RCC 7860 (cell line): ENCODE data around the gene LRIT1.
"Not testable (repeated sequence)": the region's sequence is repeated elsewhere in the genome, so short reads cannot be mapped to it uniquely, and the experiment has no call there.

Experiments
- DNase-seq: peaks from one replicate; pipeline ENCODE4 v3.0.0-alpha.2; 2015; ENCODE audit warnings: low spot score
- FAIRE-seq: peaks from 2 replicates; lab custom pipeline; 2012; peaks lifted over from hg19 to GRCh38; lab: Jason Lieb, UNC

Gene LRIT1, protein sequence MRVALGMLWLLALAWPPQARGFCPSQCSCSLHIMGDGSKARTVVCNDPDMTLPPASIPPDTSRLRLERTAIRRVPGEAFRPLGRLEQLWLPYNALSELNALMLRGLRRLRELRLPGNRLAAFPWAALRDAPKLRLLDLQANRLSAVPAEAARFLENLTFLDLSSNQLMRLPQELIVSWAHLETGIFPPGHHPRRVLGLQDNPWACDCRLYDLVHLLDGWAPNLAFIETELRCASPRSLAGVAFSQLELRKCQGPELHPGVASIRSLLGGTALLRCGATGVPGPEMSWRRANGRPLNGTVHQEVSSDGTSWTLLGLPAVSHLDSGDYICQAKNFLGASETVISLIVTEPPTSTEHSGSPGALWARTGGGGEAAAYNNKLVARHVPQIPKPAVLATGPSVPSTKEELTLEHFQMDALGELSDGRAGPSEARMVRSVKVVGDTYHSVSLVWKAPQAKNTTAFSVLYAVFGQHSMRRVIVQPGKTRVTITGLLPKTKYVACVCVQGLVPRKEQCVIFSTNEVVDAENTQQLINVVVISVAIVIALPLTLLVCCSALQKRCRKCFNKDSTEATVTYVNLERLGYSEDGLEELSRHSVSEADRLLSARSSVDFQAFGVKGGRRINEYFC

DNA sequence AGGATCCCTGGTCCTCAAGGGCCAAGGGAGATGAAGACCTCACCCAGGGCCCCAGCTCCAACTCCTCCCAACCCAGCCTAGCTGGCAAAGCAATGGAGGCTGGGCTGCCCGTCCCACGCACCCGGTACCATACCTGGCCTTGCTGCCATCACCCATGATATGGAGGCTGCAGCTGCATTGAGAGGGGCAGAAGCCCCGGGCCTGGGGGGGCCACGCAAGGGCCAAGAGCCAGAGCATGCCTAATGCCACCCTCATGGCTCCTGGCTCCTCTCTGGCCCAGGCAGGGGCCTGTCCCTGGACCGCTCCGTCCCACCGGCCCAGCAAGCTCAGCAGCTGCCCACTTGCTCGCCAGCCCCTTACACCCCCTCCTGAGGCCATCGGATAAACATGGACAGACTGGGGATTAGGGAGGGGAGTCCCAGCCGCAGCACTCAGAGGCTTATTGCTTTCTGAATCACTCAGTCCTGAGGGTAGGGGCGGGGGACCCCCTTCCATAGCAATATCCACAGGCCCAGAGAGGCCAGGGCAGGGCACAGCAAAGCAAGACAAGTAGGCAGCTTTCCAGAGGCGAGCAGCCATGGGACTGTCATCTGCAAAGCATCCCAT, at the start of gene LRIT1:
Gene LRIT1, minus strand, starts transcription at position 362 of the 606 bp plus-strand sequence. Its CDS starts 107 bp downstream, at position 255.
- FAIRE-seq, result no peak
- DNase-seq, result no peak

DNA sequence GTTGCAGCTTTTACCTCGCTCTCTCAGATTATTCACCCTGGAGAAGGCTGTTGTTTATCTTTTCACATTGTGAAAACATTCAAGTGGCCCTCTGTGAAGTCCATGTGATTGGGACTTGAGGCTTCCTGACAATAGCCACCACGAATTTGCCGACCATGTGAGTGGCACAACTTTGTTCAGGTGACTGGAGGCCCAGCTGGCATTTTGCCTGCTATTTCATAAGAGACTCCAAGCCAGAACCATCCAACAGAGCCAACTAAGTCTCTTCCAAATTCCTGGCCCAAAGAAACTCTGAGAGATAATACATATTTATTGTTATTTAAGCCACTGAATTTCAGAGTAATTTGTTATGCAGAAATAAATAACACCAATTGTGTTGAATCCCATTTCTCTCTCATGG, 48.9 kb upstream of the LRIT1 start:
- FAIRE-seq (no peak), DNase-seq (no peak)

DNA sequence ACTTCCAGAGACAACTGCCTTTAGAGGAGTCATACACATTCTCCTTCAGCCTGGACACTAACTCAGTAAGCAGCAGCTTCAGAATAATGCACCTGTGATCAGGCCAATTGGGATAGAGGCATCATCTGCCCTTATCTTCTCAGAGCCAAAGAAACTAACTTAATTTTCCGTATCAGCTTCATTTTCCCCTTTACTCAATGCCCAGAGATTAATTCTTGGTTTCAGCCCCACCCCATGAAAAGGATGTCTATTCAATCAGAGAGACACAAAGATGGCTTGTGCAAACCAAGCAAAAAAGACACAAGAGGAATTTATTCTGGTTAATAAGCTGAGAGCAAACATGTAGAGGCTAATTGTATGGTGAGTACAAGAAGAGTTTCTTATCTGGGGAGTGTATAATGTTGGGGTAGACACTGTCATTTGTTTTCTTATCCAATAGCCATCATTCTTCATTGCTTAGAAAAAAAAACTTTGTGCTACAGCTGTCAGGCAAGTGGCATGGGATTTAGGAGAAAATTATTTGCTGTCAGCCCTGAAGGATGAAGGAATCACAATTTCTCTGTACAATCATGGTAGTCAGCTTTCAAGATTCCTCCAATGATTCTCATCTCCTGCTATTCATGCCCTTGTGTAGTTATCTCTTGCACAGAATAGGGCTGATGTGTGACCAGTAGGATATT, 48.3 kb upstream of the LRIT1 start:
- FAIRE-seq (no peak), DNase-seq (no peak)

DNA sequence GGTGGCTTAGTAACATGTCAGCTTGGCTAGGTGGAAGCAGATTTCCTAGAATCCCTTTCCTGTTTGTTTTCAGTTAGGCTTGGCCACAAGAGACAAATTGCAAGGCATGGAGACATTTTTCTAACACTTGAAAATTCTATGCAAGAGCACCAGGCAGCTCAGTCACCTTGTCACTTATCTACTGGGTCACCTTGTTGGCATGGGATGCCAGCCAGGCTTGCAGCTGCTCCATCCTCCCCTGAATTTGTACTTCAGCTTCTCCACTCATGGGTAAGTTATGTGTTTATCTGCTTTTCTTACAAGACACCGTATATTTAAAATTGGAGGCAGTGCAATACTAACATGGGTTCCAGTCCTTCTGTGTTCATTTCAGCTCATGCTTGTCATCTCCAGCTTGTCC, 46.8 kb upstream of the LRIT1 start:
- DNase-seq (no peak), FAIRE-seq (no peak)

DNA sequence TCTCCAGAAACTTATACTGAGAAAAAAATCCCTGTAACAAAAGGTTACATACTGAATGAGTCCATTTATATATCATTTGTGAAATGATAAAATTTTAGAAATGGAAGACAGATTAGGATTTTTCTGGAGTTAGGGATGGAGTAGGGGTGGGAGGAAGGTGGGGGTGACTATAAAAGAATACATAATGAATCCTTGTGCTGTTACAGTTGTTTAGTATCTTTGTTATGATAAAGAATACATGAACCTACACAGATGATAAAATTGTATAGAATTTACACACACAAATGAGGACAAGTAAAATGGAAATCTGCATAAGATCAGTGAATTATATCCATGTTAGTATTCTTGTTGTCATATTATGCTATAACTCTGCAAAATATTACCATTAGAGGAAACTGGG, 45.3 kb upstream of the LRIT1 start:
- FAIRE-seq, result no peak

DNA sequence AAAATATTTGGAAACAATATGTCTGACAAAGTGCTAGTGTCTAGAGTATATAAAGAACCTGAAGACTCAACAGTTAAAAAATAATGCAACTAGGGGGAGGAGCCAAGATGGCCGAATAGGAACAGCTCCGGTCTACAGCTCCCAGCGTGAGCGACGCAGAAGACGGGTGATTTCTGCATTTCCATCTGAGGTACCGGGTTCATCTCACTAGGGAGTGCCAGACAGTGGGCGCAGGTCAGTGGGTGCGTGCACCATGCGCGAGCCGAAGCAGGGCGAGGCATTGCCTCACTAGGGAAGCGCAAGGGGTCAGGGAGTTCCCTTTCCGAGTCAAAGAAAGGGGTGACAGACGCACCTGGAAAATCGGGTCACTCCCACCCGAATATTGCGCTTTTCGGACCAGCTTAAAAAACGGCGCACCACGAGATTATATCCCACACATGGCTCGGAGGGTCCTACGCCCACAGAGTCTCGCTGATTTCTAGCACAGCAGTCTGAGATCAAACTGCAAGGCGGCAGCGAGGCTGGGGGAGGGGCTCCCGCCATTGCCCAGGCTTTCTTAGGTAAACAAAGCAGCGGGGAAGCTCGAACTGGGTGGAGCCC, 38.6 kb upstream of the LRIT1 start:
- not testable (repeated sequence) for FAIRE-seq, DNase-seq

More for the DNA sequence above, 45.3 kb upstream of the LRIT1 start:
- no peak for DNase-seq

DNA sequence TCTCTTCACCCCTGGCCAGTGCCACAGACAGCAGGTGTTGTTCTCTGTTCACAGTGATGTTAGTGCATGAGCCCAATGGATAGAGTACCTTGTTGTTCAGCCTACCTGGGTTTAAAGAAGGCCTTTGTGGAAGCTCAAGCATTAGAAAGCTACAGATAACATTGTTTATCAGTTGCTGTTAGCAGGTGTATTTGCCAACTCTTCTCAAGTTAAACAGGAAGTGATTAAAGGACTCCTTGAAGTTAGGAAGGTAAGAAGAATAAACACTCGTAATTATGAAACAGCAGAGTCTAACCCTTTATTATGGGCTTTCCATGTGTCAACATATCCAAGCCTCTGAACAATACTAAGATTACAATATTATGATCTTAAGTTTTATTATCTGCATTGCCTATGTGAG, 29.4 kb upstream of the LRIT1 start:
- FAIRE-seq (no peak), DNase-seq (no peak)

DNA sequence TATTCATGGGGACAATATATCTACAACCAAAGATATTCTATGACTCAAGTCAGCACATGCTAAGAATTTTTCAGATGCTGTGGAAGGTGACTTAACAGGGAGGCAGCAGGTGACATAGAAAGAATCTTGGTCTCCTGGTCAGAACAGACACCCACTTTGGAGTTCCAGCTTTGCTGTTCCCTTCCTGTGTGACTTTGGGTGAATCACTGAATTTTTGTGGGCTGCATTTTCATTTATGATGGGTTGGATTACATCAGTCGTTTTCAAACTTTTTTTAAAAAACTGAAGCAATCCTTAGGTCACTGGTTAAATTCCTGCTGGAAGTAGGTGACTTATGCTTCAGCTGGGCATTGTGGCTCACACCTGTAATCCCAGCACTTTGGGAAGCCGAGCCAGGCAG, 28.4 kb upstream of the LRIT1 start:
- peak; percentile 88 for DNase-seq
- FAIRE-seq, result peak; percentile 65

DNA sequence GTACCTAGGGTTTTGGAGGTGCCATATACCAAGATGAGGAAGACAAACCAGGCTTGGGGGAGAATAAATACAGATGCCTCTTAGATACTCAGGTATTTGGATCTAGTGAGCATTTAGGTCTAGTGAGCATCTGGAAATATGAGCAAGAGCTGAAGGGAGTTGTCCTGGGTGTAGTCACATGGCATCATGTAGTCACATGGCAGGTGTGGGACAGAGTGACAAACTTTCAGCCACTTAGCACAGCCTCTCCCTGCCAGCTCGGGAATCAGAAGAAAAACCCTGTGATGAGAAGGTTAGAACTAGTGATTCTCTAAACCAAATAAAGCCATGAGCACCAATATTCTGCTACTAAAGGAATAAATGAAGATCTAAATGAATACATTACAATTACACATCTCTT, 27.8 kb upstream of the LRIT1 start:
- FAIRE-seq (no peak), DNase-seq (no peak)

DNA sequence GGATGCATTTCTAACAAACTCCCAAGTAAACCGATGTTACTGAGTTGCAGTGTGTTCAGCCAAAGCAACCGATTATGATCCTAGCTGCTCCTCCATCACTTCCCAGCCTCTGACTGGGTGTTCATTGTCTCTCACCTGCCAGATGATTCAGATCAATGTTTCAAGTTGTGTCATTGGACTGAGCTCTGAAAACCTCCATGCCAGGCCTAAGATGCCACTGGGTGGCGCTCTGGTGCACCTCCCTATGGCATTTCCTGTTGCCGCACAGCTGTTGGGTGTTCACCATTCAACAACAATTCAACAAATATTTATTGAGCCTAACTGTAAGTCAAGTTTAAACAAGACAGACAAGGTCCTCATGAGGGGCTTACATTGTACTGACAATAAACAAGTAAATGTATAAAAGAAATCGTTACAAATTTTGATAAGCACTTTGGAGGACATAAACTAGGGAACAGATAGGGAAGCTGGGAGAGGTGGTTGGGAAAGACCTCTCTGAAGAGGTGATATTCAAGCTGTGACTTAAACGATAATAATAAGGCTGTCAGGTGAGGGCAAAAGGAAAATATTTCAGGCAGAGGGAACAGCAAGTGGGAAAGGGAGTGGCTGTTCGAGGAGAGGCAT, 26.3 kb upstream of the LRIT1 start:
- DNase-seq (no peak), FAIRE-seq (no peak)

DNA sequence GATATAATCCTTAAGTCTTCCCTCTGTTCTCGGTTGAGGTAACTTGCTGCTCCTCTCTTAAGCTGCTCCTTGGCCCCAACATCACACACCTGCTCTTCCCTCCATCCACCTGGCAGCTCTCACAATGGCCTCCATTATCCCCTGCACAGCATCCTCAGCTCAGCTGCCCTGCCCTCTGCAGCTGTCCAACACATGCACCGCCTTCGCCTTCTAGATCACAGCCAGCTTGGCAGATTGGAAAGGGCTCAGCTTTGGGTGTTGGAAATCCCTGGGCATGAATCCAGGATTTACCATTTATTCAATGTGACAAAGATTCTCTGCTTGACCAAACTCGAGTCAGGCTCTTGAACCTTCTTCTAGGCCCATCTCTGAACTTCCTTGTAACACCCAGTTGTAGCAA, 24.1 kb upstream of the LRIT1 start:
- DNase-seq (no peak), FAIRE-seq (no peak)

DNA sequence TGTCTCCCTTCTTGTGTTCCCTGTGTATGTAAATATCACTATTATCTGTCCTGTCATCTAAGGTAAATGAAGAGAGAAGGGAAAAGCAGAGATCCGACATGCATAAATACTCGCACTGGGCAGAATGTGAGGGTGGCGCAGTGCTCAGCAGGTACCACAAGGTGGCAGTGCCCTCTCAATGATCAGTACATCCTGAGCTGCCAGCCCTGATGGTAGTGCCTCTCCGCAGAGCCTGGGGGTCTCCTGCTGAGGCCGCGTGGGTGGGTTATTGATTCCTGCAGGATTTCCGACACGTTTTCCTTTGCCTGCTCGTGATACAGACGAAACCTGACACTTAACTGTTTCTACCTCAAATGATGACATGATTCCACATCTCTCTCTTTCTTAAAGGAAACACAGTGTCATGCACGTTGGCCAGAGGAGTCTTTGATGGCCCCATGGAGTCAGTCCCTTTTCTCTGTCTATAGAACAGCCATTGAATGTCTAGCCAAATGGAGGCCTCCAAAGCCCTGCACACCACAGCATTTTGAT, 23.3 kb upstream of the LRIT1 start:
- DNase-seq (peak; percentile 36), FAIRE-seq (no peak)

DNA sequence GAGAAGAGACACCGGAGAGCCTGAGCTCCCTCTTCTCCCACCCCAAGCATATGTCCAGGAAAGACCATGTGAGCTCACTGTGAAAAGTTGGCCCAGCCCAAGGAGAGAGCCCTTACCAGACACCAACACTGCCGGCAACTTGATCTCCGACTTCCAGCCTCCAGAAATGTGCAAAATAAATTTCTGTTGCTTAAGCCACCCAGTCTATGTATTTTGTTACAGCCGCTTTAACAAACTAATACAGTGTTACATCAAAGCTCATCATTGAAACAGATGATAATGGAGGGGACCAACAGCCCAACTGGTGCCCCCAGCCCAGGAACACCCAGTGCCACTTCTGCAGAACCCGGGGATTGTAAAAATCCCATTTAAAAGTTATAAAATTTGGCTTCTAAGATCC, 22.4 kb upstream of the LRIT1 start:
- FAIRE-seq, result no peak
- no peak for DNase-seq

DNA sequence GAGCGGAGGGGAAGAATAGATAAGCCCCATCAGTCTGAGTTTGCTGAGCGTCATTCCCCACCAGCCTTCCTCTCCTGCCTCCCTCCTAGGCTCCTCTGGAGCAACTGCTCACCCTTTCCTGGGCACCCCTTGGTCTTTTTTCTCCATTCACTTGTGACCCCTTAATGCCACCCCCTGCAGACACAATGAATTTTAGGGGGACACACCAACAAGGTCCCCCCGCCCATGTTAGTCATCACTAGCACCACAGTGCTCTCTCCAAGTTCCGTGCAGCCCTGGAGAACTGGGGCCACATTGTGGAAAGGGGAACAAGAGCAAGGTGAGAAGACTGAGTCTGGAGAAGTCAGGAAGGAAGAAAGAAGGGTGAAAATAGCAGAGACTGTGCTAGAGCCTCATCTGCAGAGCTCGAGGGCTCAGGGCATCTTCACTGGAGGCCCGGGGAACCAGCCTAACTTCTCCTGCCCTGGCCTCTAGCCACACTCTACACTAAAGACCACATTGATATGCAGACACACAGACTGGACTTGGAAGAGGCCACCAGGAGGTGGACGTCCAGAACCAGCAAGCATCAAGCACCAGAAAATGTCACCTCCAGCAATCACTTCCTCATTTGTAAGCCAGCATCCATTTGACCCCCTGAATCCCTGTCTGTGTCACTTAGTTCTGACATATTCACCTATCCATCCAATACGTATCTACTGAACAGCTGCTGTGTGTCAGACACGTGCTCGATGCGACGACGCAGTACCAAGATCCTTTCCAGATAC, 21.0 kb upstream of the LRIT1 start:
- DNase-seq (no peak), FAIRE-seq (no peak)

DNA sequence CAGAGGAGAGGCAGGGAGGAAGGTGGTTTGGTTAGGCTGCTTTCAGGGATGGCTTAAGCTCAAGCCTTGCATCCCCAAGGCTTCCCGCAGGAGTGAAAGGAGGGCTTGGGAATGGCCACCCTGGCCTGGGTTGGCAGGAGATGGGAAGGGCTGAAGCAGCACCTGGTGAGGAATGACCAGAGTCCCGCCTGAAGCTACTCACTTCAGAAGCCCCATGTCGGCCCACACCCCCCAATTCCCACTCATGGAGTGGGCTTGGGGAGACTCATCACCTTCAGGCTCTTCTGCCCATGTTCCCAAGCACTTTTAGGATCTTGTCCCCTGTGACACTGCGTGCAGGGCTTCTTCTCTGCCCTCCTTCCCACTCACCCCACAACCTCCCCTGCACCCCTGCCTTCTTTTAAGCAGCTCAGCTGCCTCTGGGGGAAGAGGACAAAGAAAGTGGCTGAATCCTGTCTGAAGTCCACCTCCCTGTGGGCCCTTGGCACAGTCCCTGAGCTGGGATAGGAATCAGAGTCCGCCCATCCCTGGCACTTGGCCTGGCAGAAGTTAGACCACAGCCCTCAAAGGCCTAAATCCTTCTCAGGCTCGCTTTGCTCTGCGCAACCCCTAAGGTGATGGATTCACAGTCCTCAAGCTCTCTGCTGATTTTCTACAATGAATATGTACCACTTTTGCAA, 20.0 kb upstream of the LRIT1 start:
- DNase-seq (no peak), FAIRE-seq (no peak)

DNA sequence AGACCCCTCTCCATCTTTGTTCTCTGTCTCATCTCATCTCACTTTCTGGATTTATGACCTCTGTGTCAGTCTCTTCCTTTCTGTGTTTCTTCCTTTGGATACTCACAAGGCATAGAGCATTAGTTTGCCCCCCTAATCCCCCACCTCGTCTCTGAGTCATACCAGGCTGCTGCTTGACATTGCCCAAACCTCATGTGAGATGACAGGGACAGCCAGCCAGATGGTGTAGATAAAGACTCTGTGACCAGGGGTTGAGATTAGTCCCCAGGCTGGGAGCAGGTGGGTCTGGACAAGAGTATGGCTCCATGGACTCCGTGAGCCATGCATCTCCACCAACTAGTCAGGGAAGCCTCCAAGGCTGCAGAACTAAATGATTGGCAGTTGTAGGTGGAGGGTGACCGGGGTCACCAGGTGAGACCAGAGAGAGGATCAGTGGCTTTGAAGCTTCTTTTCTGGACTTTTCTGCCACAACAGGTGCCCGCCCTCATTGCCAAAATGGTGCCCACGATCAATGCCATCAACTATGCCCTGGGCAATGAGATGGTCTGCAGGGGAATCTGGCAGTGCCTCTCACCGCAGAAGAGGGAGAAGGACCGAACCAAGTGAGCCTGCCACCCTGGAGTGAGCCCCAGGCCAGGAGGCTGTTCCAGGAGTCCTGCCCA, 16.8 kb upstream of the LRIT1 start:
- FAIRE-seq (no peak), DNase-seq (no peak)

DNA sequence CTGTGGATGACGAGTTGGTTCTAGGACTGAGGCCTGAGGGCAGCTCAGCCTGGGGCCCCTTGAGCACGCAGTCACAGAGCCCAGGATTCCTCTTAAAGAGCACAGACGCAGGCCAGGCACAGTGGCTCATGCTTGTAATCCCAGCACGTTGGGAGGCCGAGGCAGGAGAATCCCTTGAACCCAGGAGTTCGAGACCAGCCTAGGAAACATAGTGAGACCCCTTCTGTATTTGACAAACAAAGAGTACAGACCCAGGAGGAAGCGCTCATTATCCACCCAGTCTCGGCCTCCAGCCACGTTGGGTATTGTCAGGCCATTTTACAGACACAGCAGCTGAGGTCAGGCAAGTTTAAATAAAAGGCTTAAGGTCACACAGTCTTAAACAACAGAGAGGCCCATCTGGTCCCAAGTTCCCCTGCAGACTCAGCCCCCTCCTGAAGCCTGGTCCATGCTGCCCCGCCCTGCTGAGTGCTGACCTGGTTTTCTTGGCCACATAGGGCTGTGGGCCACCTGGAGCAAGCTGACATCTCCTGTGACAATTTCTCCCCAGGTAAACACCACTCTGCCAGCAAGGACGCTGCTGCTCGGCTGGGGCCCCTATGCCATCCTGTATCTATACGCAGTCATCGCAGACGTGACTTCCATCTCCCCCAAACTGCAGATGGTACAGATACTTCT, 16.1 kb upstream of the LRIT1 start:
- FAIRE-seq (no peak), DNase-seq (no peak)
